ENCODE data around the gene NEBL. TPM values are rescaled to one million over a fixed set of nuclear protein-coding genes. Genes with fewer than 3 reads are reported as not detected.

Gene NEBL
- total RNA-seq, 6 experiments from 2014 or later: 1.2 to 8.3 (median 2.4) TPM

GRCh38 chr10:20936396-20936795 lies 39.3 kb upstream of the NEBL start:
- no peaks in the 10 kb centered on the region for H3K9me3 ChIP-seq
- ATAC-seq (no peak), DNase-seq (no peak)
- intact Hi-C loops (cut with DNase I): no loop called here
- H3K36me3 ChIP-seq: no peaks in the 10 kb centered on the region
- peaks cover 0 to 18% (median 0%) of the 10 kb centered on the region in 4 donors for H3K4me1 ChIP-seq
- TF ChIP-seq CTCF (IDR thresholded peaks at IDR 0.05) (no peak), POLR2A (IDR thresholded peaks at IDR 0.05) (no peak)
- no peak overlapping the region for H3K4me3 ChIP-seq
- no peak overlapping the region for H3K27ac ChIP-seq
- H3K27me3 ChIP-seq: no peaks in the 10 kb centered on the region

GRCh38 chr10:20935931-20936330 lies 38.8 kb upstream of the NEBL start:
- Histone ChIP-seq H3K9me3 (no peaks in the 10 kb centered on the region), H3K36me3 (no peaks in the 10 kb centered on the region), H3K27ac (no peak overlapping the region), H3K4me3 (no peak overlapping the region), H3K27me3 (no peaks in the 10 kb centered on the region), H3K4me1 (peaks cover 0 to 18% (median 0%) of the 10 kb centered on the region in 4 donors)
- DNase-seq (no peak), ATAC-seq (no peak)
- no peak for TF ChIP-seq POLR2A (IDR thresholded peaks at IDR 0.05)
- TF ChIP-seq CTCF (IDR thresholded peaks at IDR 0.05): no peak
- intact Hi-C loops (cut with DNase I): no loop called here
- 42% methylated on average over 2 of the region's 2 CpGs for WGBS (ENCODE audit: insufficient coverage, low coverage, low lambda C conversion rate, missing lambda C conversion rate)

GRCh38 chr10:20935301-20935700 lies 38.2 kb upstream of the NEBL start:
- H3K4me1 ChIP-seq: peaks cover 0 to 18% (median 0%) of the 10 kb centered on the region in 4 donors
- ATAC-seq (no peak), DNase-seq (no peak)
- H3K9me3 ChIP-seq: no peaks in the 10 kb centered on the region
- 83% methylated on average over 8 of the region's 8 CpGs for WGBS (ENCODE audit: insufficient coverage, low coverage, low lambda C conversion rate, missing lambda C conversion rate)
- intact Hi-C loops (cut with DNase I): no loop called here
- no peaks in the 10 kb centered on the region for H3K36me3 ChIP-seq
- no peaks in the 10 kb centered on the region for H3K27me3 ChIP-seq
- no peak for TF ChIP-seq CTCF (IDR thresholded peaks at IDR 0.05)
- no peak for TF ChIP-seq POLR2A (IDR thresholded peaks at IDR 0.05)
- no peak overlapping the region for H3K27ac ChIP-seq
- H3K4me3 ChIP-seq: no peak overlapping the region

- DNase-seq: no peak
Observed at GRCh38 chr10:20933705-20934104, 36.6 kb upstream of the NEBL start.

More at GRCh38 chr10:20933705-20934104, 36.6 kb upstream of the NEBL start:
- Histone ChIP-seq H3K36me3 (no peaks in the 10 kb centered on the region), H3K4me1 (peaks cover 0 to 18% (median 0%) of the 10 kb centered on the region in 4 donors), H3K9me3 (no peaks in the 10 kb centered on the region), H3K27me3 (no peaks in the 10 kb centered on the region), H3K27ac (no peak overlapping the region), H3K4me3 (no peak overlapping the region)
- no peak for ATAC-seq
- TF ChIP-seq CTCF (IDR thresholded peaks at IDR 0.05) (no peak), POLR2A (IDR thresholded peaks at IDR 0.05) (no peak)
- intact Hi-C loops (cut with DNase I): no loop called here
- 43% methylated on average over 2 of the region's 2 CpGs for WGBS (ENCODE audit: insufficient coverage, low coverage, low lambda C conversion rate, missing lambda C conversion rate)

All from right lobe of liver (tissue), 6 donors.